UCSD-AML1 (cell line): Measurements from ENCODE around the gene TFF3.

ENCODE experiments used
- DNase-seq: peaks from one replicate; lab custom pipeline; 2025; ENCODE audit not compliant: unreplicated experiment; lab: John Stamatoyannopoulos, UW

TFF3 gene, protein sequence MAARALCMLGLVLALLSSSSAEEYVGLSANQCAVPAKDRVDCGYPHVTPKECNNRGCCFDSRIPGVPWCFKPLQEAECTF

DNA sequence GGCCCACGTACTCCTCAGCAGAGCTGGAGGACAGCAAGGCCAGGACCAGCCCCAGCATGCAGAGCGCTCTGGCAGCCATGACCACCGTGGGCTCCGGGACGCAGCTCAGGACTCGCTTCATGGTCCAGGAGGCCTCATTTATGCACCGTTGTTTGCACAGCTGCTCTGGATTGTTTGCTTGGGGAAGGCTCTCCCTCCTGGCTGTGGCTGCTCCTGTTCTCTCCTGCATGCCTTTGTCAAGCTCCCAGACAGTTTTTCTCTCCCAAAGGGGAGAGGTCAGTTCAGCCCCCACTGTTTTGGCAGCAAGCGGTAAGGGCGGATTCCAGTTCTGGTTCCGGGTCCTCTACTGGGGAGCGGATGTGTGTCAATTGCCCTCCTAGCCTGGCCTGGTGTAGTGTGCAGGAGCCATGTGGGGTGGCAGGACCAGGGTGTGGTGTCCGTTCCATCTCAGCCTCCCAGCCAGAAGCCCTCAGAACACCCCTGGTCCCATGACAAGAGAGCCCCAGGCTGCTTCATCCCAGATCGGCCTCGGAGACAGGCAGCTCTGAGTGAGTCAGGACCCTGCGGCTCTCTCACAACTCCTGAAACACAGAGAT lies at the start of gene TFF3:
Gene TFF3 (minus strand): TSS at position 114 of the 596 bp plus-strand sequence. CDS start 35 bp downstream, at position 79.
- DNase-seq, result no peak

DNA sequence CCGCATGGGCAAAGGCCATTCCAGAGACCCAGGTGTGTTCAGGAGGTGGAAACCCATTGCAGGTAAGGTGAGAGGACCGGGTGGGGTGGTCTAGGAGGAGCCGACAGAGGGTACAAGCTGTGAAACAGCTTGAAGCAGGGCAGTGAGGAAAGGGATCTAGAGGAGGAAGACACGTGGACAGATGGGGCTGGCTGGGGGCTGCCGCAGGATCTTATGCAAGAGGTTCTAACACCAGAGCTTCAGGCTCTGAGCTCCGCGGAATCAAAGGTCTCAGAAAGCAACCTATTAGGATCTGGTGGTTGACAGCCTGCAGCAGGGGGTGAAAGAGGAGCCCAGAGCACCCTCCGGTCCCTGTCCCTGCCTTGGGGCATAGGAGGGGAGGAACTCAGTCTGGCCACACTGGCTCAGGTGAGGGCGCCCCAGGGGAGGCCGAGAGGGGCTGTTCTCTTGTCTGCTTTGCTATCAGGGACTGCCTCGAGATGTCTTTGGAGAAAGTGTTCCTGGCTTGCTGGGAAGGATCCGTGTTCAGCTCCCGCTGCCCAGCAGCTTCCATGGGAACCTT lies 49.2 kb upstream of the TFF3 start:
- DNase-seq, result peak; percentile 38

DNA sequence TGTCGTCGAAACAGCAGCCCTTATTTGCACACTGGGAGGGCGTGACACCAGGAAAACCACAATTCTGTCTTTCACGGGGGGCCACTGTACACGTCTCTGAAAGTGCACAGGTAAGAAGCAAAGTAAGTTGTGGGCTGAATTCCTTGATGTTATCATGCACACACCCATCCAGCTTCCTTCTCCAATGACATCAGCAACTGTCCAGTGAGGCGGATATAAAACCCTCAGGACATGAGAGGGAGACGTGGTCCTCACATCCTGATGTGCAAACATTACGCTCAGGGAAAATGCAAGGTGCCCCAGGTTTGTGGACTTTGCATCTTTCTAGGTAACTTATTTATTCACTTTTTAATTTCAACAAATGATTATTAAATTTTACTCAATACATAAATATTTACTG lies 48.1 kb upstream of the TFF3 start:
- DNase-seq, result no peak

DNA sequence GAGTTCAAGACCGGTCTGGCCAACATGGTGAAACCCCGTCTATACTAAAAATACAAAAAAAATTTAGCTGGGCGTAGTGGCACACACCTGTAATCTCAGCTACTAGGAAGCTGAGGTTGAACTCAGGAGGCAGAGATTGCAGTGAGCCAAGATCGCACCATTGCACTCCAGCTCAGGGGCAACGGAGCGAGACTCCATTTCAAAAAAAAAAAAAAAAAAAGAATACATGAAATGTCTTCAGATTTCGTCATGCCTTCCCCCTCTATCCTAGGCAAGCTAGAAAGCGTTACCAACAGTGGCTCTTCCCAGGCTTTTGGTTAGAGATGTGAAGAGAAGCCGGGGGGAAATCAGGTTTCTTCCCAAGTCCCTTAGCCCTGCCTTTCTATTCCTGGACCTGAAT lies 47.5 kb upstream of the TFF3 start:
- DNase-seq, result no peak

DNA sequence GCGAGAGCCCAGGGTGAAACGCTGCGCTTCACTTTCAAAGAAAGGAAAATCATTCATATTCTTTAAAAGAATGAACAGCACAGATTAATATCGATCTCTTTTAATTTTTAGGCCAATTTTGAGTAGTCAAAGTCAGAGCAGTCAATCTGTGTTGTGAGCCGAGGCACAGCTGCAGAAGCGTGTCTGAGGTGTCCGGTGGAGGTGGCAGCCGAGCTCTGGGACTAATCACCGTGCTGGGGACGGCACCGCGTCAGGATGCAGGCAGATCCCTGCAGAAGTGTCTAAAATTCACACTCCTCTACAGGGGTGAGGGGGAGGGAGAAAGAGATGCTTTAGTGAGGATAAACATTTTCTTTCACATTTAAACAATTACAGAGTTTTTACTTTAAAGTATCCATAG lies 47.0 kb upstream of the TFF3 start:
- DNase-seq, result no peak

DNA sequence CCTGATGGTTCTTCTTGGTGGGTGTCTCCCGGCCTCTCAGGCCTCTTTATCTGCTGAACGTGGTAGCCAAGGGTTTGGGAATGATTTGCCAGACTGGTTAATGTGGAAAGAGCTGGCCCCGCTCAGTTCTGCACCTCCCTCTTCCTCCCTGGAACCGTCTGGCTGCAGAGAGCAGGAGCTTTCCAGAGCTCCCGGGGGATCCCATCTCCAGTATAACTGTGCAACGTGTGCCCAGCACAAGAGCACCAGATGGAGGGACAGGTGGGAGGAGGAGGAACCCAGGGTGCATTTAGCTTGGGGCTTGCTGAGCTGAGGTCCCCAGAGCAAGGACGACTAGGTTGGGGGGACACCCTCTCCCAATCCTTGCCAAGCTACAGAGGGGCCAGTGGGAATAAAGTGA lies 46.1 kb upstream of the TFF3 start:
- no peak for DNase-seq

DNA sequence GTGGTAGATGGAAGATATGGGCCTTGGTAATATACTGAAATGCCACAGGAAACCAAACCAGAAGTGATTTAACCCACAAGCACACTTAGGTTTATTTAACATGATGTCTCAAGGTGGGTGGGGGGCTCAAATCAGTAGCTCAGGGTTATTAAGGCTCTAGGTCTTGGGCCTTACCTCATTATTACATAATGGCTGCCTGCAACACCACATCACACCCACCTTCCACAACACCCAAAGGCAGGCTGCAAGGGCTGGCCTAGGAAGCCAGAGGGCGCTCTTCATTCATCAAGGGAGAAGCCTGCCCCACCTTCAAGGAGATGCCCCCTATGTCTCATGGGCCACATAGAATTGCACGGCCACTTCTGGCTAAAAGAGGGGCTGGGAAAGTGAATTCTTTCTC lies 45.1 kb upstream of the TFF3 start:
- no peak for DNase-seq

DNA sequence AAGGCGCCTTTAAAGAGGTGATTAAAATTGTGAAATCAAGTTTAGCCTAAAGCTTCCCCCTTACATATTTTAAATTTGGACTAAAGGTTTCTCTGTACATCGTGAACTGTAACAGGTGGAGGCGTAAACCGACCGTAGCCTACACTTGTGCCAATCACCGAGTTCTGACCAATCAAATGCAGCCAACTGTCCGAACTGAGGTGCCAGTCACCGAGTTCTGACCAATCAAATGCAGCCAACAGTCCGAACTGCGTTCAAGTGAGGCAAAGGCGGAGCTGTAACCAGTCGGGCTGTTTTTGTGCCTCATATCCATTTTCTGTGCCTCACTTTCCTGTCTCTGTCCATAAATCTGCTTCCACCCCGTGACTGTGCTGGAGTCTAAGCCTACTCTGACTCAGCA lies 43.7 kb upstream of the TFF3 start:
- DNase-seq, result no peak

DNA sequence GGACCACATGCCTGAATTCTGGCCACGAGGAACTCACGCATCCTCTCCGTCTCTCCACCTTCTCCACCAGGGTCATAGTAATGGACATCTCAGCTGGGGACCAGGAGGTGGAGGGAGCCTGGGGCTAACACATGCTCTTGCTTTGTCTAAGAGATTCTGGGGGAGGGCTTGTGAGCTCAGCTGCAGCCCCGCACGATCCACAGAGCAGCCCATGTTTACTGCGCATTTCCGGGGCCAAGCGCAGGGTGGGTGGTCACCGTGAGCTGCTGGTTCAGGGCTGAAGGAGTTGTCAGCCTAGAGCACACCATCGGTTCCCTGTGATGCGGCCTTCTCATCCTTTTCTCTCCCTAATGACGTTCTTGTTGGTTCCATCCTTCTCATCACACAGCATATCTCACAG lies 43.1 kb upstream of the TFF3 start:
- DNase-seq, result no peak

DNA sequence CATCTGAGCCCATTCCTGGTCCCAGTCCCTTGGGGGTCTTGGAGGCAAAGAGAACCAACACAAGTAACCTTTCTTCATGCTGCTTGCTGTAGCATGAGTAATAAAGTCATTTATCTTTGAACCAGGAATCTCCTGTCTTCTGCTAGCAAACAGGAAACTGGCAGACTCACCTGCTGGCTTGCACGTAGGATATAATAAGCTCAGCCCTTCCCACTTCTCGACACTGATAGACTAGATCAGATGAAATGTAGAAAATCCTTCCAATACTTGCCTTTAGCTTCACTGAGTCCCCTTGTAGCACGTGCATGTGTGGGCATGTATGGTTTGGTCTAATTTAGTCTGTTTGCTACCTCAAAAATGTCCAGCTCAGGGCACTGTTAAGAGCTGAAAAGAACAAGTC lies 42.1 kb upstream of the TFF3 start:
- no peak for DNase-seq

DNA sequence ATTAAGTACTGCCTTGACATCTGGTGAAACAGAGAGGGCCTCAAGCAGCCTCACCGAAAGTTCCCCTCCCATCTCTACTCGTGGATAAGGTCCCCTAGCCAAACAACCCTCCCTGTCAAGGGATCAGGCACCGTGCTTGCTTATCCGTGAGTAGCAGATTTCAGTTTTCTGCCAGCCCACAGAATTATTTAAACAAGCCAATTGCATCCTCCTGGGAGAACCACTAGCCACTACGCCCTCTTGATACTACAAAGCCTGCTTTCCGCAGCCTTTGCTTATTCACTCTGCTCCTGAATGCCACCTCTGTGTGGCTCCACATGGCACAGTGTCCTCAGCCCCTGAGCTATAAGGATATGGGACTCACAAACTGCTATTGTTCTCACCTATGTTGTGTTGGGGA lies 41.4 kb upstream of the TFF3 start:
- DNase-seq, result no peak

DNA sequence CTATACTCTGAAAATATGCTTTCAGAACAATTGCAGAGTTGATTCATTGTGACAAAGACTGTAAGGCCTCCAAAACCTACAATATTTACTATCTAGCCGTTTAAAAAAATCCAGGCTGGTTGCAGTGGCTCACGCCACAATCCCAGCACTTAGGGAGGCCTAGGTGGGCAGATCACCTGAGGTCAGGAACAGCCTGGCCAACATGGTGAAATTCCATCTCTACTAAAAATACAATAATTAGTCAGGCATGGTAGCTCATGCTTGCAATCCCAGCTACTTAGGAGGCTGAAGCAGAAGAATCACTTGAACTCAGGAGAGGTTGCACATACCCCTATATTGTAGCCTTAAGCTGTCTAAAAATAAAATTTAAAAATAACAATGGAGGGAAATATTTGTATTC lies 40.8 kb upstream of the TFF3 start:
- DNase-seq, result no peak

DNA sequence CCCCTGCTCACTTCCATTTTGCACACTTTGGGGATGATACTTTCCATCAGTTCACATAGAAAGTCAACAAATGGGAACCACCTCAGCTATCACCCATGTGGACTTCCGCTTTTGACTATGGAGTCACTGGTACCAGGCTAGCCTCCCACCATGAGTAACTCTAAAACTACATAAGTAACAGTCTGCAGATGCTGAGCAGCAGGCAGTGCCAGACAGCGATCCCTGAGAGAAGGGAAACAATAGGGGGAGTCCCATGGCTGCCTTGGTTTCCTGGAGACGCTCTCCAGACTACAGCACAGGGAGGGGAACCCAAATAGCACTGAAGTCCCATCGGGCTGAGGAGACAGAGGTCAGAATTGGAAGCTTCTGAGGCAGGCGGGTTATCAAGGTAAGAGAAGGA lies 38.4 kb upstream of the TFF3 start:
- no peak for DNase-seq

DNA sequence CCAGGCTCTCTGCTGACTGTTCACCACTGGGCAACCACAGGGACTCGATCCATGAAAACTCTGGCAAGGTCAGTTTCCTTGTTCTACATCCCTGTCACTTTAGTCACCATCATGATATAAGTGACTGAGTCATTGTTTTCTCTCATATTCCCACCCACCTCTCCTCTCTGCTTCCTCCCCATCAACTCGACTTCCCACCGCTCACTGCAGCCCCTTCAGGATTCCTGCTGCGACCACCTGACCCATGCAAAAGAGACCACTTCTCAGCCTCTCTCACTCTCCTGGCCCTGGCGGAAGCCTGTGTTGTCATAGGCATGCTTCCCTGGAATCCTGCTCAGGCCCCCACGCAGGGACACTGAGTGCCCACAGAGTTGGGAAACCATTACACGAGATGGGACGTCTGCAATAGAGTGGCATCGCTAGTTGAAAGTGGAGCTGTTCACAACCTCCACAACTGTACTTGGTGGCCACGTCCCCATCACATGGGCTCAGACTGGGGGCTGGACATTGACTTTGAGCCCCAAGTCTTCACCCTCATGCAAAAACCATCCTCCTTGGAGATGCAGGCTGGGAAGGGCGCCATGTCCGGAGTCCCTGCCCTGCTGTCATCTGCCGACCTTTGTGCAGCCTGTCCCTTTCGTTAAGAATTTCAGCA lies 37.4 kb upstream of the TFF3 start:
- no peak for DNase-seq

DNA sequence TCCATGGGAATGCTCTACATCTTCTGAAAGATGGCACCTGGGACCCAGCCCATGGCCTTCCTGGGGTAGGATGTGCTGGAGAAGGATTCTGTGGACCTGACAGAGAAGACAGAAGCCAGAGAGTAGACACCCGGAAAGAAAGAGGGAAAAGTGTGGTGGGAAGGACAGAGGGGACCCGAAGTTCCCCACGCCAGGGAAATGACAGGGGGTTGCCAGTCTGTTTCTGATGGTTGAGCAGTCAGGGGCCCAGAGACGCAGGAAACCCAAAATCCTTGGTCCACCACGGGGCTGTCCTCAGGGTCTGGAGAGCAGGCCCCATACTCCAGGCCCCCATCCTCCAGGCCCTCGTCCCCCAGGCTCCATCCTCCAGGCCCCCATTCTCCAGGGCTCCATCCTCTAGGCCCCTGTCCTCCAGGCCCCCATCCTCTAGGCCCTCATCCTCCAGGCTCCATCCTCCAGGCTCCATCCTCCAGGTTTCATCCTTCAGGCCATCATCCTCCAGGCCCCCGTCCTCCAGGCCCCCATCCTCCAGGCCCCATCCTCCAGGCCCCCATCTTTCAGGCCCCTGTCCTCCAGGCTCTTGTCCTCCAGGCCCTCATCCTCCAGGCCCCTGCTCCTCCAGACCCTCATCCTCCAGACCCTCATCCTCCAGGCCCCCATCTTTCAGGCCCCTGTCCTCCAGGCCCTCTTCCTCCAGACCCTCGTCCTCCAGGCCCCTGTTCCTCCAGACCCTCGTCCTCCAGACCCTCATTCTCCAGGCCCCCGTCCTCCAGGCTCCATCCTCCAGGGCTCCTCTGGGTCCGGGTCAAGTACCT lies 36.6 kb upstream of the TFF3 start:
- no peak for DNase-seq

DNA sequence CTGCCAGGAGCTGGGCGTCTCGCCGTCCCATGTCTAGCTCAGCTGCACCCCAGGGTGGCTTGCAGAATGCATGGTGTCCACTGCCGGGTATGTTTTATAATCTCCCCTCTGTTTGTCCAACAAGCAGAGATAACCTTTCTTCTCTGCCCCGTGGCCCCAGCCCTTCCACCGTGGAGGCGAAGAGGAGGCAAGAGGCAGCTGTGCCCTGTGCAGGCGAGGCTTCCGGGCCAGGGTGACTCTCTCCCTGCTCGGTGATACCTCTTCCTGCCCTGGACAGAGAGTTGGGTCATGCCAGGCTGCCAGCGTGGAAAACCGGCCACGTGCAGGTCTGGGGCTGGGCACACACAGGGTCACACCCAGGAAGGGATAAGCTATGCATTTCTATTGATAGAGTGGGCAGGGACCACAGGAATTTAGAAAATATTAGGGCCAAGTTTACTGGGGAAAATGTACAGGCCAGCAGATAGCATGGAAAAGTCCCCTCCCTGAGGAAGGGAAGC lies 35.8 kb upstream of the TFF3 start, which contains the start of gene TFF2:
Gene TFF2 (minus strand): TSS at position 68 of the 500 bp plus-strand sequence. CDS start 37 bp downstream, at position 31.
- no peak for DNase-seq

DNA sequence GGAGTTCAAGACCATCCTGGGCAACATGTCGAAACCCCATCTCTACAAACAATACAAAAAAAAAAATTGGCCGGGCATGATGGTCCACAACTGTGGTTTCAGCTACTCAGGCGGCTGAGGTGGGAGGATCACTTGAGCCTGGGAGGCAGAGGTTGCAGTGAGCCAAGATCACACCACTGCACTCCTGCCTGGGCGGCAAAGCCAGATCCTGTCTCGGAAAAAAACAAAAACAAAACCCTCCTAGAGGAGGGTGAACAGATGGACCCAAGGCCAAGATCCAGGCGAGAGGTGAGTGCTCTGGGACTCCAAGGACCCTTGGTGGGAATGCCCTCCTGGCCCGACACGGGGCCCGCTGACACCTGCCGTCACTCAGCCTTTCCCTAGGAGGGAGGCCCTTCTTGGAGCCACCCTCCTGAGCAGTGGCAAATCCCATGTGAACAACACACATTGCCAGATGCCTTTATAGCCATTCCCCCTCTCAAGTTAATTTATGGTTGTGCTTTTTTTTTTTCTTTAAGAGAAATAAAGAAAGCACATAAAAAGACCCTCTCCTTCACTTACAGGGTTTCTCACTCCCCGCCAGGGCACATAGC lies 35.2 kb upstream of the TFF3 start:
- no peak for DNase-seq

DNA sequence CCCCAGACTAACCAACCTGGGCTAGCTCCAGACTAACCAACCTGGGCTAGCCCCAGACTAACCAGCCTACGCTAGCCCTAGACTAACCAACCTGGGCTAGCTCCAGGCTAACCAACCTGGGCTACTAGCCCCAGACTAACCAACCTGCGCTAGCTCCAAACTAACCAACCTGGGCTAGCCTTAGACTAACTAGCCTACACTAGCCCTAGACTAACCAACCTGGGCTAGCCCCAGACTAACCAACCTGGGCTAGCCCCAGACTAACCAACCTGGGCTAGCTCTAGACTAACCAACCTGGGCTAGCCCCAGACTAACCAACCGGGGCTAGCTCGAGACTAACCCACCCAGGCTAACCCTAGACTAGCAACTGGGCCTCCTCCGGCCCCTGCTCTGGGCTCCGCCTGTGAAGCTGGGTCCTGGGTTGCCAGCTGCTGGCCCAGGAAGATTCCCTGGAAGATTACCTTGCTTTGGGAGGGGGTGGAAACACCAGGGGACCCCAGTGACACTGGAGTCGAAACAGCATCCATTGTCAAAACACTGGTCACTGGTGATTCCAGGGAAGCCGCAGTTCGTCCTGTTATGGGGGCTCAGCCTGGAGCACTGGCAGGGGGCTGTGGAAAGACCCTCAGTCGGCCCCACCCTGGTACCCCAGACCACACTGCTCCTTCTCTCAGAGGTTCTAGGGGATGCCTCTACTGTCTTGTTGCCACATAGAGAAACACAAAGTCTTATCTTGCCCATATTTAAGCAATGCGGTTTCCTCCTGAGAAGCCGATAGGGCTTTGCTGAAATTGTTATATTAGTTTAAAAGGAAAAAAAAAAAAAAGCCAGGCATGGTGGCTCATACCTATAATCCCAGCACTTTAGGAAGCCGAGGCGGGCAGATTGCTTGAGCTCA lies 34.5 kb upstream of the TFF3 start:
- no peak for DNase-seq

DNA sequence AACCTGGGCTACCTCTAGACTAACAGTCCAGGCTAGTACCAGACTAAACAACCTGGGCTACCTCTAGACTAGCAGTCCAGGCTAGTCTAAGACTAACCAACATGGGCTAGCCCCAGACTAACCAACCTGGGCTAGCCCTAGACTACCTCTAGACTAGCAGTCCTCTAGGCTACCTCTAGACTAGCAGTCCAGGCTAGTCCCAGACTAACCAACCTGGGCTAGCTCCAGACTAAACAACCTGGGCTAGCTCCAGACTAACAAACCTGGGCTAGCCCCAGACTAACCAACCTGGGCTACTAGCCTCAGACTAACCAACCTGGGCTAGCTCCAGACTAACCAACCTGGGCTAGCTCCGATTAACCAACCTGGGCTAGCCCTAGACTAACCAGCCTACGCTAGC lies 33.6 kb upstream of the TFF3 start:
- DNase-seq, result no peak
